ENCODE data around the gene LARP7.
"Not testable (repeated sequence)": the region's sequence is repeated elsewhere in the genome, so short reads cannot be mapped to it uniquely, and the experiment has no call there.

LARP7 gene

DNA sequence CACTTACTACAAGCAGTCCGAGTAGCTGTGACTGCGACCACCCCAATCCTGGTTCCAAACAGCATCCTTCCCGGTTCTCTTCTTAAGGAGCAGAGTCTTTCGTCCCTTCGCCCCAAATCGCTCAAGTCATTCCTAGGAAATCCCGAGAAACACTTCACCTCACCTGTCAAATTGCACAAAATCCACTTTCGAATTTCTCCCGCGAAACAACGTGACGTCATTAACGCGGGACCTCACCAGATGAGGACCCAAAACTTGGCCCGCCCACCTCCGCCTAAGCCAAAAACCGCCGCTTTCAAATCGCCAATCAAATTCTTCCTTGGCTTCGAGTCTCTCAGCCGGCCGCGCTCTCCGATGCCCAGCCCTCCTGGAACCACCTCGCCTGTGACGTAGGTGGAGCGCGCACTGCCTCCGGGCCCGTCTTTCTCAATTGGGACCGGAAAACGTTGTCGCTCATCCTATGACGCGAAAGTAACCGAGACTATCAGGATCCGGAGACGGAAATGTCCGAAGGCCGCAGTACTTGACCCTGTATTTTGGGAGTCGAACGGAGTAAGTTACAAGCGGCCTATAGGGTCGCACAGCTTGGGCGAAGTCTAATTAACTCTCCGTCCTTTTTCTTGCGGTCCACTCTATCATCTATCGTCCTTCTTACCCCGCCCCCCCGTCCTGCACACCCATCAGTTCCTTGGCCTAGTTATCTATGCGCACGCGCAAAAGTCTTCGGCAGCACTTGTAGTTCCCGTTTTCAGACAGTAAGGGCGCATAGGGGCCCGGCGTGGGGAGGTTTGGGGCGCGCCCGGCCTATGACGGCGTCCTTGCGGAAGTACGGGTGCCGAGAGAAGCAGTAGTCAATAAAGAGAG lies at the start of gene LARP7, which contains the start of gene ZGRF1:
TSS of gene LARP7 (plus strand) at position 456 of the 864 bp plus-strand sequence. CDS start 7,527 bp downstream, outside the sequence.
TSS of gene ZGRF1 (minus strand) at position 222 of the 864 bp plus-strand sequence. CDS start 3,733 bp downstream, outside the sequence.
- Mint-ChIP-seq H3K9me3 (no peaks in the 10 kb centered on the region), H3K27me3 (no peaks in the 10 kb centered on the region), H3K36me3 (ENCODE audit: low read depth) (peaks cover 21% of the 10 kb centered on the region), H3K27ac (no peak within 1 kb of the TSS), H3K4me1 (ENCODE audit: low read depth) (peaks cover 20% of the 10 kb centered on the region), H3K4me3 (no peak within 1 kb of the TSS)
- intact Hi-C loops (cut with micrococcal nuclease): loop anchor here (2.0 kb wide), 2 partner anchors 352 to 406 kb away; partner anchors contain the start of genes AP1AR and TIFA

DNA sequence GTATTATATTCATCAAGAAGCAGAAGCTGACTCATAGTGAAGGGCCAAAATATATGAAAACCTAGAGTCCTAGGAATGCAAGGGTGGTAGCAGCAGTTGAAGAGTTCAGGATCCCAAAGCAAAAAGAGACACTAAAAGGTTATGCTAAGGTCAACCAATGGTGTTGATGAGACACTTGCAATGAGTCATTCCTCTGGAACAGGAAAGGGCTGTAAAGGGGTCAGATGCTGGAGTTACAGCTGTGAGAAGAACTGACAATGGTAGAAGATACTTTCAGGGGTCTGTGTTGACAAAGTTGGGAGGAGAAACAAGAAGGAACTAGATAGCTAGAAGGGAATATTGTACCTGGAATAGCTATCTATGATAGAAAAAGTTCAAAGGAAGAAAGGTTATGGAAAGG lies 47.7 kb upstream of the LARP7 start:
- Mint-ChIP-seq H3K27me3 (no peaks in the 10 kb centered on the region), H3K4me1 (ENCODE audit: low read depth) (peaks cover 7% of the 10 kb centered on the region), H3K4me3 (no peak overlapping the region), H3K27ac (no peak overlapping the region), H3K36me3 (ENCODE audit: low read depth) (peaks cover 10% of the 10 kb centered on the region), H3K9me3 (no peaks in the 10 kb centered on the region)
- intact Hi-C loops (cut with micrococcal nuclease): no loop called here

DNA sequence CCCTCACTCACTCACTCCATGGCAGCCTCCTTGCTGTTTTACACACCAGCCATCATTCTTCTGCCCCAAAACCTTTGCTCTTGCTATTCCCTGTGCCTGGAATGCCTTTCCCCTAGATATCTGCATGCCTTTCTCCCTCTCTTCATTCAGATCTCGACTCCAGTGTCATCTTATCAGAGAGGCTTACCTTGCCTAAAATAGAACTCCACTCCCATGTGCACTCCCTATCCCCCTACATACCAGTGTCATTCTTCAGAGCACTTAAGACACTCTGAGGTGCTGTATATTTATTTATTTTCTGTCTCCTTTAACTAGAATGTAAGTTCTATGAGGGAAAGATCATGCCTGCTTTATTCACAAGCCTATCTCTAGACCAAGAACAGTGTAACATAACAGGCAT lies 45.4 kb upstream of the LARP7 start:
- Mint-ChIP-seq H3K4me1 (ENCODE audit: low read depth) (peaks cover 7% of the 10 kb centered on the region), H3K36me3 (ENCODE audit: low read depth) (peaks cover 10% of the 10 kb centered on the region), H3K27me3 (no peaks in the 10 kb centered on the region), H3K4me3 (no peak overlapping the region), H3K9me3 (no peaks in the 10 kb centered on the region), H3K27ac (no peak overlapping the region)
- intact Hi-C loops (cut with micrococcal nuclease): no loop called here

DNA sequence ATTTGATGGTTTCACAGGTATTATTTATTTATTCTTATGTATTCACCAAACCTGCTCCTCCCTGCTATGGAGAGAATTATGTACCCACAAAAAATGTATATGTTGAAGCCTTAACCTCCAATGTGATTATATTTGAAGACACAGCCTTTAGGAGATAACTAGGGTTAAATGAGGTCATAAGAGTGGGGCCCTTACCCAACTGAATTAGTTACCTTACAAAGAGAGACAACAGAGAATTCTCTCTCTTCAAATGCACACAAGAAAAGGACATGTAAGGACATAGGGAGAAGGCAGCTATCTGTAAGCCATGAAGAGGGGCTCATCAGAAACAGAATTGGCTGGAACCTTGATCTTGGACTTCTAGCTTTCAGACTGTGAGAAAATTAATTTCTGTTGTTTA lies 44.2 kb upstream of the LARP7 start:
- Mint-ChIP-seq H3K36me3 (ENCODE audit: low read depth) (peaks cover 10% of the 10 kb centered on the region), H3K27ac (no peak overlapping the region), H3K4me3 (no peak overlapping the region), H3K4me1 (ENCODE audit: low read depth) (peaks cover 7% of the 10 kb centered on the region), H3K9me3 (no peaks in the 10 kb centered on the region), H3K27me3 (no peaks in the 10 kb centered on the region)
- intact Hi-C loops (cut with micrococcal nuclease): no loop called here

DNA sequence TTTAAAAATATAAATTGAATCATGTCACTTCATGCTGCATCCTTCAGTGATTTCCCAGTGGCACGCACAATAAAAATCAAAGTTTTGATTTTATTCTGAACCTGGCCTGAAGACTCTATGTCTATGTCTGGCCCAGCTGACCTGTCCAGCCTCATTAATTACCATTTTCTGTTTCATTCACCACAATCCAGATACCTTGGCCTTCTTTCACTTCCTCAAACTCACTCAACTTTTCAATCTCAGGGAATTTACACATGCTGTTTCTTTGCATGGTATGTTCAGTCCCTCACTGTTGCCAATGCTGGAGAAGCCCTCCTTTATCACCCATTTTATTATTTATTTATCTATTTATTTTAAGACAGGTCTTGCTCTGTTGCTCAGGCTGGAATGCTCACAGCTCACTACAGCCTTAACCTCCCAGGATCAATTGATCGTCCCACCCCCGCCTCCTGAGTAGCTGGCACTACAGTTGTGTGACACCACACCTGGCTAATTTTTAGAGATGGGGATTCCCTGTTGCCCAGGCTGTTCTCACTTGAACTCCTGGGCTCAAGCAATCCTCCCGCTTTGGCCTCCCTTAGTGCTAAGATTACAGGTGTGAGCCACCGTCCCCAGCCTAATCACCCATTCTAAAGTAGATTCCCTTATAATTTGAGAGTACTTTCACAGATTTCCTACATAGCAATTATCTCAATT lies 43.4 kb upstream of the LARP7 start:
- Mint-ChIP-seq H3K9me3 (no peaks in the 10 kb centered on the region), H3K4me3 (no peak overlapping the region), H3K36me3 (ENCODE audit: low read depth) (peaks cover 10% of the 10 kb centered on the region), H3K4me1 (ENCODE audit: low read depth) (peaks cover 7% of the 10 kb centered on the region), H3K27ac (no peak overlapping the region), H3K27me3 (no peaks in the 10 kb centered on the region)
- intact Hi-C loops (cut with micrococcal nuclease): no loop called here

DNA sequence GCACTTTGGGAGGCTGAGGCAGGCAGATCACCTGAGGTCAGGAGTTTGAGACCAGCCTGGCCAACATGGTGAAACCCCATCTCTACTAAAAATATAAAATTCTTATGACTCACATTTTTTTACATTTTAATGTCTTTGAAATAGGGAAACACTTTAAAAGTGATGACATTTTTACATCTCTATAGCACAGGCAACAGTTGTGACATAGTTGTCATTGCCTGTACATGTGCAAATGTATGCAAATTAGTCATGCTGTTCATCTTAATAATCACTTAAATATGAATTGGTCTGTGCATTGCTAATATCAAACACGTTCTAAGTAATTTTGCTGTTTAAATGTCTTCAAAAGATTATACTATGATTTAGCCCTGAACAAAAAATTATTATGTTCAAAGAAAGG lies 42.0 kb upstream of the LARP7 start:
- no peak overlapping the region for H3K4me3 Mint-ChIP-seq
- no peaks in the 10 kb centered on the region for H3K9me3 Mint-ChIP-seq
- H3K27ac Mint-ChIP-seq: no peak overlapping the region
- intact Hi-C loops (cut with micrococcal nuclease): no loop called here
- H3K36me3 Mint-ChIP-seq (ENCODE audit: low read depth): no peaks in the 10 kb centered on the region
- no peaks in the 10 kb centered on the region for H3K4me1 Mint-ChIP-seq (ENCODE audit: low read depth)
- no peaks in the 10 kb centered on the region for H3K27me3 Mint-ChIP-seq

DNA sequence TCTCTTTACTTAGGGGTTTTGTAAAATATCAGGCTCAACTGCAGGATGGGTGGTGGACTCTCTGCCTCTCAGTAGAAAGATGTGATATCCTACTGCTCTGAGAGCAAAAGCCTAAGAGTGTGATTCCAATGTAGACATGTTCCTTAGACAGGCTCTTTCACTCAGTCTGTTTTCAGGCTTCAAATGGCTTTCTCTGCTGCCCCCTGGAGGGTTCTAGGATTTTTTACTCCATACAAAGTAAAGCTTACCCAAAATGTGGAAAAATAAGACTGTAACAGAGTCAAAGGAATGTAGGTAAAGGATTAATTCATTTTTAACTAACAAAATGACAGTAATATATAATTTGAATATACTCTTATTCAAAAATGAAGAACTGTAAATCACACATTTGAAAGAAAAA lies 32.4 kb upstream of the LARP7 start:
- Mint-ChIP-seq H3K4me1 (ENCODE audit: low read depth) (no peaks in the 10 kb centered on the region), H3K27me3 (no peaks in the 10 kb centered on the region), H3K9me3 (no peaks in the 10 kb centered on the region), H3K4me3 (no peak overlapping the region), H3K36me3 (ENCODE audit: low read depth) (no peaks in the 10 kb centered on the region), H3K27ac (no peak overlapping the region)
- intact Hi-C loops (cut with micrococcal nuclease): loop anchor here (1.0 to 10.0 kb wide), 2 partner anchors 276 to 530 kb away; no protein-coding TSS in a partner anchor

DNA sequence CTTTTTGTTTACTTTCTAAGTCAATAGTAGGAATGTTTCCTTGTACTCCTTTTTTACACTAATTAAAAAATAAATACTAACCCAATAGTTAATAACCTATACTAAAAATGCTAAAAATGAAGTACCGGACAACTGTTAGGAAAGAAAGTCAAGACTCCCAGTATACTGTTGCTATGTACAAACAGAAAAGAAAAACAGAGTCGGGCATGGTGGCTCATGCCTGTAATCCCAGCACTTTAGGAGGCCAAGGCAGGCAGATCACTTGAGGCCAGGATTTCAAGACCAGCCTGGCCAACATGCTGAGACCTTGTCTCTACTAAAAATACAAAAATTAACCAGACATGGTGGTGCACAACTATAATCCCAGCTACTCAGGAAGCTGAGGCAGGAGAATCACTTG lies 24.1 kb upstream of the LARP7 start:
- H3K27ac Mint-ChIP-seq; H3K27me3 Mint-ChIP-seq; H3K4me1 Mint-ChIP-seq (ENCODE audit: low read depth); H3K9me3 Mint-ChIP-seq; intact Hi-C loops (cut with micrococcal nuclease); H3K36me3 Mint-ChIP-seq (ENCODE audit: low read depth); H3K4me3 Mint-ChIP-seq: not testable (repeated sequence)

DNA sequence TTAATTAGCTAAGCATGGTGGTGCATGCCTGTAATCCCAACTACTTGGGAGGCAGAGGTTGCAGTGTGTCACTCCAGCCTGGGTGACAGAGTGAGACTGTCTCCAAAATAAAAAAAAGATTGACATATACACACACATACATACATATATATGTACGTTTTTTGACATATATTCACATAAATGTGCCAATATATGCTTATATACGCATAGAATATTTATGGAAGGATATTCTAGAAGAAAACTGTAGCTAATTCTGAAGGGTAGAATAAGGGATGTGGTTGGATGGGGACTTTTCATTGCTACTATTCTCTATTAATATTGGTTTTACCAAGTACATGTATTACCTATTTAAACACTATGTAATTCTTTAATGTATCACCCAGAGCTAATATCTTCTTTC lies 20.0 kb upstream of the LARP7 start:
- Mint-ChIP-seq H3K27ac (no peak overlapping the region), H3K36me3 (ENCODE audit: low read depth) (peaks cover 8% of the 10 kb centered on the region)
- intact Hi-C loops (cut with micrococcal nuclease): no loop called here

DNA sequence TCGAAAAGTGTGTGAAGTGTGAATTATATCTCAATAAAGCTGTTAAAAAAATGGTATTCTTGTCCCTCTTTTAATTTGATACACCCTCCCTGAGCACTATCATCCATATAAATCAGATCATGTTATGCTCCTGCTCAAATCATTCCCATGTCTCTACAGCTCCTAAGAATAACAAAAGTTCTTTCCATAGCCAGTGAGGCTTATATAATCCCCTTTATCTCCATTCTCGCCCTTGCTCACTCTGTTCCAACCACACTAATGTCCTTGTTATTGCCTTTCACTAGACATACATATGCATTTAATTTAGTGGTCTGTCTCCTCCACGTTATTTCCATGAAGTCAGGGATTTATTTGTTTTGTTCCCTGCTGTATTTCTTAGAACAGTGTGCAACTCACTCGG lies 10.7 kb upstream of the LARP7 start:
- no peaks in the 10 kb centered on the region for H3K27me3 Mint-ChIP-seq
- H3K4me1 Mint-ChIP-seq (ENCODE audit: low read depth): no peaks in the 10 kb centered on the region
- intact Hi-C loops (cut with micrococcal nuclease): loop anchor here (10.0 kb wide), 1 partner anchor 309 kb away; no protein-coding TSS in a partner anchor
- no peak overlapping the region for H3K4me3 Mint-ChIP-seq
- no peaks in the 10 kb centered on the region for H3K9me3 Mint-ChIP-seq
- no peak overlapping the region for H3K27ac Mint-ChIP-seq
- H3K36me3 Mint-ChIP-seq (ENCODE audit: low read depth): no peaks in the 10 kb centered on the region

More for the DNA sequence above, 20.0 kb upstream of the LARP7 start:
- no peaks in the 10 kb centered on the region for H3K27me3 Mint-ChIP-seq
- H3K4me3 Mint-ChIP-seq: no peak overlapping the region
- no peaks in the 10 kb centered on the region for H3K9me3 Mint-ChIP-seq
- no peaks in the 10 kb centered on the region for H3K4me1 Mint-ChIP-seq (ENCODE audit: low read depth)

DNA sequence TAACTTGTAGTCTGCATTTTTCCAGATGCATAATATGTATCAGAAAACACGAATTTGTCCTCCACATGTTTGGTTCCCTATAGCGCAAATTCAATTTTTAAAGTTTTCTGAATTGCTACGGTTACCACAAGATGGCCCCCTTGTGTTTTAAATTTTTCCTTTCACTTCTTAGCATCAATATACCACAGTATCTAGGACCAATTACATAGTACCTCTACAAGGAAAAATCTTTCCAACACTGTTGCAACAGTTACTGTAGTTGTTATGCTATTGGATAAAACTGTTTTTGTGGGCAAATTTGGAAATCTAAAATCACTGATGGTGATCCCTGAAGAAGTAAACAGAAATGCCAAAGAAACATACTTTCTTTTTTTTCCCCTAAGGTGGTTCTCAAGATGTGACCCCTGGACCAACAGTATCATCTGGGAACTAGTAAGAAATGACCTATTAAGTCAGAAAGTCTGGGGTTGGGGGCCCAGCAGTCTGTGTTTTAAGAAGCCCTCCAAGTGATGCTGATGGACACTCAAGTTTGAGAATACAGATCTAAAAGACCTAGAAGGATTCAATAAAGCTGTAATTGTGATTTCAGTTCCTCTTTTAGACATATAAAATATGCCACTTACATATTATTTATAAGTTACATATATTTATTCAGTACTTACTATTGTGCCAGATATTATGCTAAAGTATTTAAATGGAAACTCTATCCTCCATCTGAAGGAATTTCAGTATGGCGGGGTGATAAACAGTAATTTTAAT lies 3.3 kb upstream of the LARP7 start:
- Mint-ChIP-seq H3K27ac (no peak overlapping the region), H3K27me3 (no peaks in the 10 kb centered on the region), H3K9me3 (no peaks in the 10 kb centered on the region), H3K4me1 (ENCODE audit: low read depth) (no peaks in the 10 kb centered on the region), H3K4me3 (no peak overlapping the region), H3K36me3 (ENCODE audit: low read depth) (no peaks in the 10 kb centered on the region)
- intact Hi-C loops (cut with micrococcal nuclease): loop anchor here (2.0 kb wide), 1 partner anchor 129 kb away; no protein-coding TSS in a partner anchor

DNA sequence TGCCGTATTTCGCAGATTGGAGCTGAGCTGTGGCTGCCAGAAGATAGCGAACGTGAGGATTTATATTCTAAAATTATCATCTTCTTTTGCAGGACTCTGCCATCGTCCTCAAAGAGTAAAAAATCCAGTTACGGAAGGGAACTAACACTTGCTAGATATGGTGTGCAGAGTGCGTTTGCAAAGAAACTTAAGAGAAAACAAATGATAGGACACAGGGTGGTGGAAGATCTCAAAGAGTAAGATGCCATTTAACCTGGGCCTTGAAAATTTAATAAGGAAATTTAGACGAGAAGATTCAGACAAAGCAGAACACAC lies 566 bp downstream of the LARP7 start:
- Mint-ChIP-seq H3K9me3 (no peaks in the 10 kb centered on the region), H3K4me1 (ENCODE audit: low read depth) (peaks cover 25% of the 10 kb centered on the region), H3K27me3 (no peaks in the 10 kb centered on the region), H3K27ac (no peak overlapping the region), H3K4me3 (no peak overlapping the region), H3K36me3 (ENCODE audit: low read depth) (peaks cover 27% of the 10 kb centered on the region)
- intact Hi-C loops (cut with micrococcal nuclease): loop anchor here (2.0 kb wide), 2 partner anchors 353 to 407 kb away; partner anchors contain the start of genes AP1AR and TIFA

DNA sequence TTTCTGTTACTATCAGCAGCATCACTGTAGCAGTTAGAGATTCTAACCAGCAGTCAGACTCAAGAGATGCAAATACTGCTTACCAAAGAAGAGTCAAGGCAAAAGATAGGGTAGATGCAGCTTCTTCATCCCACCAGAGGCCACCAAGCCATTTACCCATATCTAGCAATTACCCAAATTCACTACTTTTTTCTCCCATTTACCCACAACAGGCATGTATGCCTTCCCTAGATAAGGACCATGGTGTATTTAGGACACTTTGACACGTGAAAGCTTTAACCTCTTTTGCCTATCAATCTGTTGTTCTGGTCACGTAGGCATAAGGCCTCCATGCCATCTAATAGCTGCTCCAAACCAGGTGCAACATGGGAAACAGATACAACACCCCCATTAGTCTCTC lies 5.6 kb downstream of the LARP7 start:
- Mint-ChIP-seq H3K9me3 (no peaks in the 10 kb centered on the region), H3K4me1 (ENCODE audit: low read depth) (peaks cover 39% of the 10 kb centered on the region), H3K27me3 (no peaks in the 10 kb centered on the region), H3K36me3 (ENCODE audit: low read depth) (peaks cover 71% of the 10 kb centered on the region), H3K27ac (peak overlapping the region; percentile 78), H3K4me3 (no peak overlapping the region)
- intact Hi-C loops (cut with micrococcal nuclease): no loop called here

Measured in dendritic cell treated with granulocyte-macrophage colony-stimulating factor and Interleukin-4, amounts not matched to agents 40 ng/mL and 50 ng/mL, for 4 days (primary cell).